ENCODE measurements around the gene EXOC2. TPM values are rescaled to one million over a fixed set of nuclear protein-coding genes. Genes with fewer than 3 reads are reported as not detected.
"Not testable (repeated sequence)": the region's sequence is repeated elsewhere in the genome, so short reads cannot be mapped to it uniquely, and the experiment has no call there.

The EXOC2 gene
- total and polyA plus RNA-seq, 2 donors, result 12.1 to 22.1 TPM

- no peaks in the 10 kb centered on the region for H3K27me3 ChIP-seq (ENCODE audit: control insufficient read depth in 2 of 2, insufficient read depth in 1 of 2, low read length in 1 of 2)
- H3K9me3 ChIP-seq (ENCODE audit: control insufficient read depth in 2 of 2, insufficient read depth in 1 of 2, low read length in 1 of 2), result peaks cover 0 to 3% of the 10 kb centered on the region in 2 donors
- no peak for DNase-seq (ENCODE audit: low read depth in 6 of 9, low spot score in 9 of 9)
- 98% methylated on average over 6 of the region's 6 CpGs for WGBS
- H3K27ac ChIP-seq (ENCODE audit: low read depth in 1 of 2, low read length in 1 of 2), result no peak overlapping the region
- H3K4me3 ChIP-seq (ENCODE audit: low read length in 2 of 2), result no peak overlapping the region
- H3K36me3 ChIP-seq (ENCODE audit: control insufficient read depth in 2 of 2, insufficient read depth in 2 of 2, low read length in 1 of 2), result peaks cover 7 to 14% of the 10 kb centered on the region in 2 donors
- H3K4me1 ChIP-seq (ENCODE audit: control insufficient read depth in 2 of 2, insufficient read depth in 2 of 2, low read length in 2 of 2), result no peaks in the 10 kb centered on the region
Observed at GRCh38 chr6:571892-572291, 121.0 kb downstream of the EXOC2 start.

DNA sequence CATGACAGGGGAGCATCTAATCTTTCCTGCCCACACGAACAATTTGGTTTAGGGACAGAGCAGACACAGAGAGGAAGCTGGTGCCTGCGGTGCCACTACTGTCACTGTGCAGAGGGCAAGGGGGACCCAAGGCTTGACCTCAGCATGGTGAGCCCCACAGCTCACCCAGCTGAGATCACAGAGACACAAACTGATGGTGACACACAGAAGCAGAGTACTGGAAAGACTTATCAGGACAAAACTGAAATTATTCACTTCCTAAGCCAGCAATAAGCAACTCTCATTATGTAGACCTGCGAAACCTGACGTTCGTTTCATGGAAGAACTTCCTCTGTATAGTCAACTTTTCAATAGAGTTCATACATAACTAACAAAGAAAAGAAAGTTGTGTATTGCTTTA lies 122.1 kb downstream of the EXOC2 start:
- H3K9me3 ChIP-seq (ENCODE audit: control insufficient read depth in 2 of 2, insufficient read depth in 1 of 2, low read length in 1 of 2), result peaks cover 0 to 3% of the 10 kb centered on the region in 2 donors
- H3K36me3 ChIP-seq (ENCODE audit: control insufficient read depth in 2 of 2, insufficient read depth in 2 of 2, low read length in 1 of 2), result peaks cover 7 to 14% of the 10 kb centered on the region in 2 donors
- no peaks in the 10 kb centered on the region for H3K27me3 ChIP-seq (ENCODE audit: control insufficient read depth in 2 of 2, insufficient read depth in 1 of 2, low read length in 1 of 2)
- 96% methylated on average over 5 of the region's 5 CpGs for WGBS
- no peak for DNase-seq (ENCODE audit: low read depth in 6 of 9, low spot score in 9 of 9)
- H3K27ac ChIP-seq (ENCODE audit: low read depth in 1 of 2, low read length in 1 of 2), result no peak overlapping the region
- H3K4me1 ChIP-seq (ENCODE audit: control insufficient read depth in 2 of 2, insufficient read depth in 2 of 2, low read length in 2 of 2), result no peaks in the 10 kb centered on the region
- H3K4me3 ChIP-seq (ENCODE audit: low read length in 2 of 2), result no peak overlapping the region

- Histone ChIP-seq H3K4me3 (ENCODE audit: low read length in 2 of 2) (no peak overlapping the region), H3K27ac (ENCODE audit: low read depth in 1 of 2, low read length in 1 of 2) (no peak overlapping the region), H3K9me3 (ENCODE audit: control insufficient read depth in 2 of 2, insufficient read depth in 1 of 2, low read length in 1 of 2) (no peaks in the 10 kb centered on the region), H3K36me3 (ENCODE audit: control insufficient read depth in 2 of 2, insufficient read depth in 2 of 2, low read length in 1 of 2) (peaks cover 13 to 15% of the 10 kb centered on the region in 2 donors), H3K27me3 (ENCODE audit: control insufficient read depth in 2 of 2, insufficient read depth in 1 of 2, low read length in 1 of 2) (no peaks in the 10 kb centered on the region), H3K4me1 (ENCODE audit: control insufficient read depth in 2 of 2, insufficient read depth in 2 of 2, low read length in 2 of 2) (no peaks in the 10 kb centered on the region)
- WGBS, result 95% methylated on average over 6 of the region's 6 CpGs
- no peak for DNase-seq (ENCODE audit: low read depth in 6 of 9, low spot score in 9 of 9)
Observed at GRCh38 chr6:568954-569523, 123.9 kb downstream of the EXOC2 start.

- DNase-seq (ENCODE audit: low read depth in 6 of 9, low spot score in 9 of 9), result no peak
- no peaks in the 10 kb centered on the region for H3K27me3 ChIP-seq (ENCODE audit: control insufficient read depth in 2 of 2, insufficient read depth in 1 of 2, low read length in 1 of 2)
- WGBS, result 88% methylated on average over 9 of the region's 9 CpGs
- no peaks in the 10 kb centered on the region for H3K9me3 ChIP-seq (ENCODE audit: control insufficient read depth in 2 of 2, insufficient read depth in 1 of 2, low read length in 1 of 2)
- H3K36me3 ChIP-seq (ENCODE audit: control insufficient read depth in 2 of 2, insufficient read depth in 2 of 2, low read length in 1 of 2), result peaks cover 18 to 19% of the 10 kb centered on the region in 2 donors
- no peaks in the 10 kb centered on the region for H3K4me1 ChIP-seq (ENCODE audit: control insufficient read depth in 2 of 2, insufficient read depth in 2 of 2, low read length in 2 of 2)
- H3K27ac ChIP-seq (ENCODE audit: low read depth in 1 of 2, low read length in 1 of 2), result no peak overlapping the region
- no peak overlapping the region for H3K4me3 ChIP-seq (ENCODE audit: low read length in 2 of 2)
Observed at GRCh38 chr6:568085-568484, 124.9 kb downstream of the EXOC2 start.

DNA sequence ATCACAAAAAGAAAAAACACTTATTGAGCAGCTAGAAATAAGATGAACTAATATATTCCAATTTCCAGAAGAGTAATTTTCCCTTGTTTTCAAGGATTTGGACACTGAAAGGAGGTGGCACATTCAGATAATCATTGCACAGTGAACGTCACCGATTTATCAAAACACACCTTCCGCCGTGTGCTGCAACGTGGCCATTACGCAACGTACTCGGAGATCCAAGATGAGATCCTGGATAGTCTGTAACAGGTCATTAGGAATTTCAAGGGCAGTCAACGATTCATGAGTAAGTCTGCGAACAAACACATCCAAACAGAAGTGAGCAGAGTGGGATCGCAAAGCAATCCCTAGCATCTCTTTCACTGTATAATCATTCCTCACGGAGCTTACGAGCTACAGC lies 129.1 kb downstream of the EXOC2 start:
- H3K27me3 ChIP-seq (ENCODE audit: control insufficient read depth in 2 of 2, insufficient read depth in 1 of 2, low read length in 1 of 2), result no peaks in the 10 kb centered on the region
- no peaks in the 10 kb centered on the region for H3K4me1 ChIP-seq (ENCODE audit: control insufficient read depth in 2 of 2, insufficient read depth in 2 of 2, low read length in 2 of 2)
- no peak overlapping the region for H3K27ac ChIP-seq (ENCODE audit: low read depth in 1 of 2, low read length in 1 of 2)
- no peak overlapping the region for H3K4me3 ChIP-seq (ENCODE audit: low read length in 2 of 2)
- 98% methylated on average over 13 of the region's 13 CpGs for WGBS
- no peaks in the 10 kb centered on the region for H3K9me3 ChIP-seq (ENCODE audit: control insufficient read depth in 2 of 2, insufficient read depth in 1 of 2, low read length in 1 of 2)
- H3K36me3 ChIP-seq (ENCODE audit: control insufficient read depth in 2 of 2, insufficient read depth in 2 of 2, low read length in 1 of 2), result peaks cover 18 to 29% of the 10 kb centered on the region in 2 donors
- DNase-seq (ENCODE audit: low read depth in 6 of 9, low spot score in 9 of 9), result no peak

- Histone ChIP-seq H3K27me3 (ENCODE audit: control insufficient read depth in 2 of 2, insufficient read depth in 1 of 2, low read length in 1 of 2) (no peaks in the 10 kb centered on the region), H3K4me3 (ENCODE audit: low read length in 2 of 2) (no peak overlapping the region), H3K9me3 (ENCODE audit: control insufficient read depth in 2 of 2, insufficient read depth in 1 of 2, low read length in 1 of 2) (no peaks in the 10 kb centered on the region), H3K27ac (ENCODE audit: low read depth in 1 of 2, low read length in 1 of 2) (no peak overlapping the region), H3K4me1 (ENCODE audit: control insufficient read depth in 2 of 2, insufficient read depth in 2 of 2, low read length in 2 of 2) (no peaks in the 10 kb centered on the region), H3K36me3 (ENCODE audit: control insufficient read depth in 2 of 2, insufficient read depth in 2 of 2, low read length in 1 of 2) (peaks cover 17 to 32% of the 10 kb centered on the region in 2 donors)
- WGBS, result 98% methylated on average over 15 of the region's 15 CpGs
- no peak for DNase-seq (ENCODE audit: low read depth in 6 of 9, low spot score in 9 of 9)
Observed at GRCh38 chr6:562052-562676, 130.8 kb downstream of the EXOC2 start.

DNA sequence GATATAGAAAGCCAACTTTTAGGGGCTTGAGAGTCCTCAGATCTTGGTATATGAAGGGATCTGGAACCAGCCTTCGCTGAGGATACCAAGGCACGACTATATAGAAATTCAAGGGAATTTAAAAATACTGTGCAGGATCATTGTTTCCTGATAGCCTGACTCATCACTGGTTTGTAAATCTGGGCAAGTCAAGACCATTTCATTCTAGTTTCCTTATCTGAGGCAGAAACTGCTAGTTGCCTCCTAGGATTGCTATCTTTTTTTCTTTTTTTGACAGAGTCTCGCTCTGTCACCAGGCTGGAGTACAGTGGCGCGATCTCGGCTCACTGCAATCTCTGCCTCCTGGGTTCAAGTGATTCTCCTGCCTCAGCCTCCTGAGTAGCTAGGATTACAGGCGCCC lies 131.6 kb downstream of the EXOC2 start:
- 98% methylated on average over 7 of the region's 7 CpGs for WGBS
- peaks cover 19 to 33% of the 10 kb centered on the region in 2 donors for H3K36me3 ChIP-seq (ENCODE audit: control insufficient read depth in 2 of 2, insufficient read depth in 2 of 2, low read length in 1 of 2)
- not testable (repeated sequence) for H3K4me3 ChIP-seq (ENCODE audit: low read length in 2 of 2); H3K4me1 ChIP-seq (ENCODE audit: control insufficient read depth in 2 of 2, insufficient read depth in 2 of 2, low read length in 2 of 2); H3K9me3 ChIP-seq (ENCODE audit: control insufficient read depth in 2 of 2, insufficient read depth in 1 of 2, low read length in 1 of 2); DNase-seq (ENCODE audit: low read depth in 6 of 9, low spot score in 9 of 9); H3K27ac ChIP-seq (ENCODE audit: low read depth in 1 of 2, low read length in 1 of 2); H3K27me3 ChIP-seq (ENCODE audit: control insufficient read depth in 2 of 2, insufficient read depth in 1 of 2, low read length in 1 of 2)

DNA sequence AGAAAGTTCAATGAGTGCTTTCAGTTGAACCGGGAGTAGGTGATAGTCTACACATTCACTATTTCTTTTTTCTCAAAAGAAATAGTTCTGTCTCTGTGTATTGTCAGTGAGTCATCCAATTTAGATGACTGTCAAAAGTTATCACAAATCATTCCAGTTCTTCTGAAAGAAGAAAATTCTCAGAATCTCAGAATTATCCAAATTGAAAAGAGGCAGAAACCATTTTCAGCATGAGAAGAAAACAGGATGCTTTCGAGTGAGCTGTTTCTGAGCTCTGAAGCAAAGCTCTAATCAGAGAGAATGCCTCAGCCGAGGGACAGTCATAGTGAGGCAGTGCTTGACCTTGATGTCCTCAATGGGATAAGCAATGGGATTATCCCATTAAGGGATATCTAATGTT lies 134.0 kb downstream of the EXOC2 start:
- Histone ChIP-seq H3K4me3 (ENCODE audit: low read length in 2 of 2) (no peak overlapping the region), H3K27ac (ENCODE audit: low read depth in 1 of 2, low read length in 1 of 2) (no peak overlapping the region), H3K27me3 (ENCODE audit: control insufficient read depth in 2 of 2, insufficient read depth in 1 of 2, low read length in 1 of 2) (no peaks in the 10 kb centered on the region), H3K9me3 (ENCODE audit: control insufficient read depth in 2 of 2, insufficient read depth in 1 of 2, low read length in 1 of 2) (no peaks in the 10 kb centered on the region), H3K36me3 (ENCODE audit: control insufficient read depth in 2 of 2, insufficient read depth in 2 of 2, low read length in 1 of 2) (peaks cover 19 to 33% of the 10 kb centered on the region in 2 donors), H3K4me1 (ENCODE audit: control insufficient read depth in 2 of 2, insufficient read depth in 2 of 2, low read length in 2 of 2) (no peaks in the 10 kb centered on the region)
- WGBS, result 90% methylated on average over 3 of the region's 3 CpGs
- DNase-seq (ENCODE audit: low read depth in 6 of 9, low spot score in 9 of 9), result no peak

- Histone ChIP-seq H3K9me3 (ENCODE audit: control insufficient read depth in 2 of 2, insufficient read depth in 1 of 2, low read length in 1 of 2) (no peaks in the 10 kb centered on the region), H3K27me3 (ENCODE audit: control insufficient read depth in 2 of 2, insufficient read depth in 1 of 2, low read length in 1 of 2) (no peaks in the 10 kb centered on the region), H3K4me3 (ENCODE audit: low read length in 2 of 2) (no peak overlapping the region), H3K36me3 (ENCODE audit: control insufficient read depth in 2 of 2, insufficient read depth in 2 of 2, low read length in 1 of 2) (peaks cover 16 to 28% of the 10 kb centered on the region in 2 donors), H3K4me1 (ENCODE audit: control insufficient read depth in 2 of 2, insufficient read depth in 2 of 2, low read length in 2 of 2) (no peaks in the 10 kb centered on the region), H3K27ac (ENCODE audit: low read depth in 1 of 2, low read length in 1 of 2) (no peak overlapping the region)
- no peak for DNase-seq (ENCODE audit: low read depth in 6 of 9, low spot score in 9 of 9)
Observed at GRCh38 chr6:558089-558488, 134.8 kb downstream of the EXOC2 start.

Measured in thymus (tissue), 11 donors.